Astrocyte (in vitro differentiated cells and primary cell): ENCODE data around the gene CORO2B. TPM values are rescaled to one million over a fixed set of nuclear protein-coding genes. Genes with fewer than 3 reads are reported as not detected.
"Not testable (repeated sequence)": the region's sequence is repeated elsewhere in the genome, so short reads cannot be mapped to it uniquely, and the experiment has no call there.

Experiments used
- DNase-seq: peaks from one replicate; pipeline ENCODE4 v3.0.0-alpha.2; 2010; ENCODE audit warnings: low read depth
- FAIRE-seq: peaks from 2 replicates; lab custom pipeline; 2011; peaks lifted over from hg19 to GRCh38; lab: Jason Lieb, UNC
- H2AFZ ChIP-seq: 2 replicates; pipeline ENCODE4 v1.6.0; 2012; ENCODE audit warnings: low read depth, low read length, inconsistent platforms
- H3K27ac ChIP-seq: 2 replicates; pipeline ENCODE4 v1.5.1; 2011; ENCODE audit warnings: low read depth, low read length, inconsistent platforms
- H3K27me3 ChIP-seq: 2 replicates; pipeline ENCODE4 v1.6.0; 2011; ENCODE audit warnings: low read length, inconsistent platforms; ENCODE audit not compliant: insufficient read depth
- H3K36me3 ChIP-seq: 2 replicates; pipeline ENCODE4 v1.5.1; 2011; ENCODE audit warnings: low read length, inconsistent platforms; ENCODE audit not compliant: insufficient read depth
- H3K4me1 ChIP-seq: 2 replicates; pipeline ENCODE4 v1.5.1; 2011; ENCODE audit warnings: low read length, inconsistent platforms; ENCODE audit not compliant: insufficient read depth
- H3K4me2 ChIP-seq: 2 replicates; pipeline ENCODE4 v1.6.0; 2012; ENCODE audit warnings: low read length, inconsistent platforms
- H3K4me3 ChIP-seq: 2 replicates; pipeline ENCODE4 v1.5.1; 2011; ENCODE audit warnings: low read depth, mild to moderate bottlenecking, low read length, inconsistent platforms; ENCODE audit not compliant: insufficient read depth
- H3K79me2 ChIP-seq: 2 replicates; pipeline ENCODE4 v1.6.0; 2012; ENCODE audit warnings: mild to moderate bottlenecking, low read length, inconsistent platforms; ENCODE audit not compliant: insufficient read depth
- H3K9ac ChIP-seq: 2 replicates; pipeline ENCODE4 v1.6.0; 2012; ENCODE audit warnings: mild to moderate bottlenecking, low read length, inconsistent platforms
- H3K9me3 ChIP-seq: 2 replicates; pipeline ENCODE4 v1.5.1; 2012; ENCODE audit warnings: low read depth, mild to moderate bottlenecking, low read length, inconsistent platforms; ENCODE audit not compliant: insufficient read depth
- H4K20me1 ChIP-seq: 2 replicates; pipeline ENCODE4 v1.6.0; 2012; ENCODE audit warnings: low read length, inconsistent platforms; ENCODE audit not compliant: insufficient read depth
- H3K27ac Mint-ChIP-seq: one replicate; pipeline ENCODE4 v1.8.0; 2021; ENCODE audit warnings: mild to moderate bottlenecking, mixed read lengths; ENCODE audit not compliant: unreplicated experiment
- H3K27me3 Mint-ChIP-seq: one replicate; pipeline ENCODE4 v1.8.0; 2021; ENCODE audit warnings: low read depth, mixed read lengths; ENCODE audit not compliant: unreplicated experiment
- H3K36me3 Mint-ChIP-seq: one replicate; pipeline ENCODE4 v1.8.0; 2021; ENCODE audit warnings: low read depth, mixed read lengths; ENCODE audit not compliant: unreplicated experiment
- H3K4me1 Mint-ChIP-seq: one replicate; pipeline ENCODE4 v1.8.0; 2021; ENCODE audit warnings: low read depth, mixed read lengths; ENCODE audit not compliant: unreplicated experiment
- H3K4me3 Mint-ChIP-seq: one replicate; pipeline ENCODE4 v1.8.0; 2021; ENCODE audit warnings: mild to moderate bottlenecking, moderate library complexity, mixed read lengths; ENCODE audit not compliant: unreplicated experiment
- H3K9me3 Mint-ChIP-seq: one replicate; pipeline ENCODE4 v1.8.0; 2021; ENCODE audit warnings: mild to moderate bottlenecking, mixed read lengths; ENCODE audit not compliant: unreplicated experiment
- CTCF ChIP-seq: IDR thresholded peaks from 2 replicates; pipeline ENCODE4 v1.5.1; 2011; ENCODE audit warnings: low read depth, mild to moderate bottlenecking, inconsistent platforms, low read length, moderate library complexity; ENCODE audit not compliant: insufficient read depth
- EZH2 ChIP-seq: IDR thresholded peaks from 2 replicates; pipeline ENCODE4 v1.6.1; 2012; ENCODE audit warnings: mild to moderate bottlenecking, low read length, inconsistent platforms; ENCODE audit not compliant: insufficient read depth
- total RNA-seq: library from RNA; stranded (reverse); gene quantifications from 2 replicates; pipeline ENCODE4 v1.2.1, GENCODE V29; 2021

Gene CORO2B
- total RNA-seq, 1 donor from 2014 or later = 7.4 TPM

GRCh38 chr15:68678746-68679145 lies 100.0 kb downstream of the CORO2B start:
- Mint-ChIP-seq H3K4me3 (no peak overlapping the region), H3K4me1 (peaks cover 13% of the 10 kb centered on the region), H3K9me3 (no peaks in the 10 kb centered on the region), H3K36me3 (no peaks in the 10 kb centered on the region), H3K27me3 (peaks cover 4% of the 10 kb centered on the region), H3K27ac (no peak overlapping the region)
- H3K9ac ChIP-seq = no peak overlapping the region
- H3K36me3 ChIP-seq = no peaks in the 10 kb centered on the region
- peaks cover 5% of the 10 kb centered on the region for H4K20me1 ChIP-seq
- FAIRE-seq = no peak
- DNase-seq = no peak
- H3K4me1 ChIP-seq = peaks cover 8% of the 10 kb centered on the region
- no peak overlapping the region for H3K27ac ChIP-seq
- no peaks in the 10 kb centered on the region for H3K9me3 ChIP-seq
- TF ChIP-seq CTCF (no peak), EZH2 (no peak)
- no peak overlapping the region for H2AFZ ChIP-seq
- no peak overlapping the region for H3K4me2 ChIP-seq
- no peaks in the 10 kb centered on the region for H3K79me2 ChIP-seq
- no peak overlapping the region for H3K4me3 ChIP-seq
- no peaks in the 10 kb centered on the region for H3K27me3 ChIP-seq

- no peak for FAIRE-seq
- Histone ChIP-seq H3K36me3 (no peaks in the 10 kb centered on the region), H3K27me3 (no peaks in the 10 kb centered on the region), H3K9ac (no peak overlapping the region), H3K27ac (no peak overlapping the region), H3K79me2 (no peaks in the 10 kb centered on the region), H3K4me1 (peaks cover 8% of the 10 kb centered on the region), H4K20me1 (peaks cover 5% of the 10 kb centered on the region), H3K4me2 (no peak overlapping the region), H2AFZ (no peak overlapping the region), H3K4me3 (no peak overlapping the region), H3K9me3 (no peaks in the 10 kb centered on the region)
- Mint-ChIP-seq H3K36me3 (no peaks in the 10 kb centered on the region), H3K4me1 (peaks cover 10% of the 10 kb centered on the region), H3K4me3 (no peak overlapping the region), H3K27ac (no peak overlapping the region), H3K27me3 (peaks cover 5% of the 10 kb centered on the region), H3K9me3 (no peaks in the 10 kb centered on the region)
- DNase-seq = no peak
- TF ChIP-seq CTCF (no peak), EZH2 (no peak)
Measured at GRCh38 chr15:68679161-68679560, 100.4 kb downstream of the CORO2B start.

- no peaks in the 10 kb centered on the region for H3K79me2 ChIP-seq
- no peaks in the 10 kb centered on the region for H3K27me3 ChIP-seq
- Mint-ChIP-seq H3K27ac (no peak overlapping the region), H3K27me3 (peaks cover 5% of the 10 kb centered on the region), H3K36me3 (no peaks in the 10 kb centered on the region), H3K4me1 (peaks cover 6% of the 10 kb centered on the region), H3K9me3 (no peaks in the 10 kb centered on the region), H3K4me3 (no peak overlapping the region)
- peaks cover 5% of the 10 kb centered on the region for H4K20me1 ChIP-seq
- no peak overlapping the region for H3K9ac ChIP-seq
- no peak for FAIRE-seq
- H3K4me3 ChIP-seq = no peak overlapping the region
- TF ChIP-seq EZH2 (no peak), CTCF (no peak)
- DNase-seq = no peak
- peaks cover 4% of the 10 kb centered on the region for H3K4me1 ChIP-seq
- no peak overlapping the region for H2AFZ ChIP-seq
- no peak overlapping the region for H3K27ac ChIP-seq
- no peaks in the 10 kb centered on the region for H3K9me3 ChIP-seq
- H3K36me3 ChIP-seq = no peaks in the 10 kb centered on the region
- H3K4me2 ChIP-seq = no peak overlapping the region
Measured at GRCh38 chr15:68679961-68680371, 101.2 kb downstream of the CORO2B start.

GRCh38 chr15:68680756-68681155 lies 102.0 kb downstream of the CORO2B start:
- H3K27ac ChIP-seq, FAIRE-seq, H3K4me3 ChIP-seq, DNase-seq, H3K27ac Mint-ChIP-seq, H2AFZ ChIP-seq, H3K27me3 Mint-ChIP-seq, H4K20me1 ChIP-seq, H3K9ac ChIP-seq, H3K79me2 ChIP-seq, H3K9me3 ChIP-seq, H3K4me1 Mint-ChIP-seq, H3K4me3 Mint-ChIP-seq, H3K9me3 Mint-ChIP-seq, H3K4me2 ChIP-seq, H3K27me3 ChIP-seq, H3K4me1 ChIP-seq, H3K36me3 Mint-ChIP-seq, H3K36me3 ChIP-seq: not testable (repeated sequence)
